ENCODE results near the gene PRR20B. TPM values are rescaled to one million over a fixed set of nuclear protein-coding genes. Genes with fewer than 3 reads are reported as not detected.

Gene PRR20B
- total and polyA plus RNA-seq, 2 experiments from 2014 or later = not detected

Small RNA genes lying within 50 kb of the gene (small RNA-seq; reads per million reads assigned to genes)
- not detected for gene PRR20FP (ENCODE audit: low replicate concordance)

Other genes starting within 250 kb of the PRR20B start
- gene PRR20A, start 6.6 kb upstream of the PRR20B start, total RNA-seq (2014; rRNA removed; shearing (Covaris generic)) = not detected in 2 replicates
- gene PRR20A, start 6.6 kb upstream of the PRR20B start, polyA plus RNA-seq (2016; fragmentation: Nextera tagmentation; extraction: Ambion mirVana) = not detected in 2 replicates
- not detected in 2 replicates for gene PRR20C, start 6.6 kb downstream of the PRR20B start, total RNA-seq (2014; rRNA removed; shearing (Covaris generic))
- not detected in 2 replicates for gene PRR20C, start 6.6 kb downstream of the PRR20B start, polyA plus RNA-seq (2016; fragmentation: Nextera tagmentation; extraction: Ambion mirVana)
- not detected in 2 replicates for gene PRR20D, start 13.1 kb downstream of the PRR20B start, total RNA-seq (2014; rRNA removed; shearing (Covaris generic))
- gene PRR20D, start 13.1 kb downstream of the PRR20B start, polyA plus RNA-seq (2016; fragmentation: Nextera tagmentation; extraction: Ambion mirVana) = not detected in 2 replicates
- gene PRR20E, start 19.7 kb downstream of the PRR20B start, total RNA-seq (2014; rRNA removed; shearing (Covaris generic)) = not detected in 2 replicates
- not detected in 2 replicates for gene PRR20E, start 19.7 kb downstream of the PRR20B start, polyA plus RNA-seq (2016; fragmentation: Nextera tagmentation; extraction: Ambion mirVana)